DMS 273 (cell line): Measurements from ENCODE around the gene TLR4.

Experiments used
- DNase-seq: peaks from one replicate; lab custom pipeline; 2025; ENCODE audit not compliant: unreplicated experiment; lab: John Stamatoyannopoulos, UW

TLR4 gene

DNA sequence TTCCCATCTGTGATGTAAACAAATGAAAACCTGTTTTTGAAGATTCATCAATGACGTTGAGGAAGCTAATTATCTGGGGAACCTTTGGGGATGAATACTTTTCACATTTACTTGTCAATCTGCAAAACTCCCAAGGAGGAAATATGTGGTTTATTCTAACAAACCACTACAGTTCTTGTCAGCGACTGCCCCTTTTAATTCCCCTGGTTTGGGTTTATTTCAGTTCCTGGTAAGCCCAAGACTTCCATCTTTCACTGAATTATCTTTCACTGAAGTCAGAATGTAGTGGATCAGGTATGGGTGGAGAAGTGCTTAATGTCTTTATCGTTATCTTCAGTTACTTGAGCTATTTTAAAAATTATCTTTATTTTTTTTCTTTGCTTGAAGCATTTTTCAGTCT is 40.2 kb downstream of the TLR4 start:
- no peak for DNase-seq

- peak; percentile 74 for DNase-seq
Measured at GRCh38 chr9:117744856-117745389, 40.7 kb downstream of the TLR4 start.

DNA sequence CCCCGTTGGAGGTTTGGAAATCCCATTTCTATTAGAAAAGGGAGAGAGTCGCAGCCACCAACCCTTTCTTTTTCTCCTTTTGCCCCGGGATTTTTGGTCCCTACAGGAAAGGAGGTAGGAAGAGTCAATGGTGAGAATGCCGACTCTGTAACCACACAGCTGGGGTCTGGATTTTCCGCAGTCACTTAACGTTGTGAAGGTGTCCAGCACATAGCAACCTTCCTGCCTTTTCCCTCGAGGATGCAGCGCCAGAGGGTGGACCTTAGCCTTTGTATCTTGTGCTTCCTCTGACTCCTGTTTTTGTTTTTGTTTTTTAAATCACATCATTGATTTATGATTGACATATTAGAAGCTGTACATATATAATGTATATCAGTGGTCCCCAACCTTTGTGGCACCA is 41.4 kb downstream of the TLR4 start:
- DNase-seq = no peak

GRCh38 chr9:117746263-117746662 is 42.1 kb downstream of the TLR4 start:
- no peak for DNase-seq

DNA sequence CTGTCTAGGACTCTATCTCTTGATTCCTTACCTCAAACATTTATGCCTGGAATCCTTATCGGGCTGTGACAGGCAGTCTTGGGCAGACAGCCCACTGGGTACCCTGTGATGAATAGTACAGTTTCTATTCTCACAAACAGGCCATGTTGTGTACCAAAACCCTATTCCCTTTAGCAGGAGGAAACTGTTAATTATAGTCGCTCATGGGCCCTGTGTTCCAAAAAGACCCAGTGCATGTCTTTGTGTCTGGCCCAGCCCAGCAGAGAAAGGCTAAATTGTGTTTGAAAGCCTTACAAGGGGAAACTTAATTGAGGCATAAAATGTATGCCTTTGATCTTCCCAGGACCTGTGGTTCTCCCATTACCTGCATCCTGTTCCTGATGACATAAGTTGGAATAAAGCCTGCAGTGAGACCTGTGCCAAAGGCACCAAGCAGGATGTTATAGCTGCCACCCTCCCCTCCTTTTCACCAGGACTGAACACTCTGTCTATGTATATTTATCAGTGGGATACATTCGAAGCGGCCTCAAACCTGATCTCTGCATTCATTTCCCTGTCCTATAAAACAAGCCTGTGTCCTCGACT is 43.3 kb downstream of the TLR4 start:
- DNase-seq = no peak

DNA sequence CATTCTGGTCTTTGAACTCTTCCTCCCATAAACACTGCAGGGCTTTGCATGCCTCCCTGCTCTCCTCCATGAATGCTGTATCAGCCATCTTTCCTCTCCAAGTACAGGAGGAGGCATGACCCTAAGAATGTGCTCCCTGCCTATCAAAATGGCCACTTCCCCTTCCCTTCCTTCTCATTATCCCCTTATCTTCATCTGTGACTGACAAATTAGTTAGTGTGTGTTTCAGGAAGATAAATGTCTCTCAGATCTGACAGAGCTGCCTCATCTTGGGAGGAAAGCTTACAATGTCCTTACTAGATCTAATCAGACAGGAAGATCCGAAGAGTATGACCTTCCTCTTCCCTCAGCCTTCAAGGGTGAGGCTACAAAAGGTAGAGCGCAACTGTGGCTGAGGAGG is 46.2 kb downstream of the TLR4 start:
- DNase-seq = no peak

DNA sequence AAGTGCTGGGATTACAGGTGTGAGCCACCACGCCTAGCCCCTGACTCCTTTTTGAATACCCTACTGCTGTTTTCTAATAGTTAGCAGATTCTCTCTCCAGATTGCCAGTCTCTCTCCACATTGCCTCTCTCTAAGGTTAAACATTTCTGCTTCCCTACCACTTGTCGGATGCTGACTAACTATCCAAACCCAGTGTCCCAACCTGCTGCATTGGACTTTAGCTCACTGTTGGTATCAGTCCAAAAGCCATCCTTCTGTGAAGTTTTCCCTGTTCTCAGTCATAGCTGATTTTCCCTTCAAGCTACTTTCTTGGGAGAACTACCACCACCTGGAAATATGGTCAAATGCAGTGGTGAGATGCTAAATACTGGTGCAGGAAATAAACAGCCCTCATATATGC is 48.7 kb downstream of the TLR4 start:
- DNase-seq = no peak

GRCh38 chr9:117757561-117758190 is 53.5 kb downstream of the TLR4 start:
- no peak for DNase-seq

DNA sequence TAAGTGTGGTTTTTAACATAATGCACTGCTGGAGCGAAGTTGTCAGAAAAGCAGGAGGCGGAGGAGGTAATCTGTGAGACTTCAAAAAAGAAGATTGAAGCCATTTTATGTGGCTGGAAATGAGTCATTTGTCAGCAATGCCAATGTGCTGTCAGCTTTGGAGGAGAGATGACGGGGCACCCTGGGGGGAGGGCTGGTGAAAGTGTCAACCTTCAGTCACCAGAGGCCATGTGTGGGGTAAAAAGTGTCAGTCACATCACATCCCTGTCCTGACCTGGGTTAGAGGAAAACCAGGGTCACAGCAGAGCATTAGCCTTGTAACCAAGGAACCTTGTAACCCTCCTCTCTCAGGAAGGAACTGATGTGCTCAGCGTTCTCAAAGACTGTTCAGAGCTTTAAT is 59.1 kb downstream of the TLR4 start:
- no peak for DNase-seq

DNA sequence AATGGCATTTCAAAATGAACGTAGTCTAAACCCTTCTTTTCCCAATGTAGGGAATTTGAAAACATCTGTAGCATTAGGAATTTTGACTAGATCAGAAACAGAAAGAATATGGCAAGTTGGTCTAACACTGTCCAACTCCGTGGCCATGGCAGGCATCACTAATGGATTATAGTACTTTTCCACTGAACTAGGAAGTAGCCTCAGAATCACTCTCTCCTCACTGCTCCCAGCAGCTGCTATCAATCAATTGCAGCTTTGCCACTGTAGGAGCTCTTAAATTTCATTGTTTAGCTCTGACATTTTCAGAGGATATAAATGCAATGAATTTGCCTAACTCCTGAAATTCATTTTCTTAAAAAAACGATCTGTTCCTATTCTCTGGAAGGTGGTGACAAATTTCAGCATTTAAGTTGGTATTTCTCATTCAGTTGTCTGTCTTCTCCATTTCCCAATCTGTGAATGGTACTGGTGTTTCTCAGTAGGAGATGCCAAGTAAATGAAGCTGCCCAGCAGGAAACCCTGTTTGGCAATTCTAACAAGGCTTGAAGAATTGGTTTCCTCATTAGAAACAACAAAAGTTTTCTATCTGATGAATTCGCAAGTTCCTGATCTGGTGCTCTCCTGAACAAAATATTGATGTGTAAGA is 64.7 kb downstream of the TLR4 start:
- no peak for DNase-seq

GRCh38 chr9:117771136-117771535 is 66.9 kb downstream of the TLR4 start:
- DNase-seq = no peak

DNA sequence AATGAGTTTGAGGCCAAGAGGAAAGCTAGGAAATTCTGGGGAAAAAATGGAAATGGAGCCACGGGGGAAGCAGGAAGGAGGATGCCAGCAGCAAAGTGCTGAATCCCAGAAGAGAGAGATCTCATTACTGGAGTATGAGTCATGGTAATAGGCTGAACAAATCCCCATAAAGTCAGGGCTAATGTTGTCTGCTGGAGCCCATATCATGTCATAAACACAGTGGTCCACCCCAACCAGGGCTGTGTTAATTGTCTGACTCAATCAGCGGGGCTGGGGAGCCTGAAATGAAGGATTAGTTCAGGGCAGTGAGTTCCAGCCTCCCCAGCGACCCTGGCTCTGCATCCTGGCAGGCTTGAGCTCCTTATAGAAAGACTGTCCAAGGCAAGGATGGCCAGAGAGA is 68.8 kb downstream of the TLR4 start:
- DNase-seq = no peak
